Measurements from ENCODE around the gene OGFOD2.

OGFOD2 gene

GRCh38 chr12:122984612-122985337 lies 9.7 kb downstream of the OGFOD2 start:
- DNase-seq (ENCODE audit: low read depth): peak; percentile 33
- H3K4me3 ChIP-seq (ENCODE audit: control insufficient read depth, low read depth, low read length): no peak overlapping the region
- TF ChIP-seq CTCF (conservative IDR thresholded peaks at IDR 0.05; ENCODE audit: control insufficient read depth, insufficient read depth, low read depth, low read length): no peak

GRCh38 chr12:122985338-122986257 lies 10.6 kb downstream of the OGFOD2 start:
- no peak for TF ChIP-seq CTCF (conservative IDR thresholded peaks at IDR 0.05; ENCODE audit: control insufficient read depth, insufficient read depth, low read depth, low read length)
- no peak for DNase-seq (ENCODE audit: low read depth)
- no peak overlapping the region for H3K4me3 ChIP-seq (ENCODE audit: control insufficient read depth, low read depth, low read length)

- no peak overlapping the region for H3K4me3 ChIP-seq (ENCODE audit: control insufficient read depth, low read depth, low read length)
- no peak for DNase-seq (ENCODE audit: low read depth)
- no peak for TF ChIP-seq CTCF (conservative IDR thresholded peaks at IDR 0.05; ENCODE audit: control insufficient read depth, insufficient read depth, low read depth, low read length)
Measured at GRCh38 chr12:122986258-122986871, 11.3 kb downstream of the OGFOD2 start.

- H3K4me3 ChIP-seq (ENCODE audit: control insufficient read depth, low read depth, low read length): no peak overlapping the region
- no peak for TF ChIP-seq CTCF (conservative IDR thresholded peaks at IDR 0.05; ENCODE audit: control insufficient read depth, insufficient read depth, low read depth, low read length)
- DNase-seq (ENCODE audit: low read depth): no peak
Measured at GRCh38 chr12:122987086-122987951, 12.3 kb downstream of the OGFOD2 start.

- DNase-seq (ENCODE audit: low read depth): no peak
- no peak overlapping the region for H3K4me3 ChIP-seq (ENCODE audit: control insufficient read depth, low read depth, low read length)
- TF ChIP-seq CTCF (conservative IDR thresholded peaks at IDR 0.05; ENCODE audit: control insufficient read depth, insufficient read depth, low read depth, low read length): no peak
Measured at GRCh38 chr12:122988036-122988435, 13.0 kb downstream of the OGFOD2 start.

Measured in fibroblast of mammary gland (primary cell).